Measurements from ENCODE around the gene OS9. TPM values are rescaled to one million over a fixed set of nuclear protein-coding genes. Genes with fewer than 3 reads are reported as not detected.
A peak's percentile ranks its signal among the peaks of the same experiment; 100 is the strongest.
"Not testable (repeated sequence)": the region's sequence is repeated elsewhere in the genome, so short reads cannot be mapped to it uniquely, and the experiment has no call there.

Gene OS9, protein sequence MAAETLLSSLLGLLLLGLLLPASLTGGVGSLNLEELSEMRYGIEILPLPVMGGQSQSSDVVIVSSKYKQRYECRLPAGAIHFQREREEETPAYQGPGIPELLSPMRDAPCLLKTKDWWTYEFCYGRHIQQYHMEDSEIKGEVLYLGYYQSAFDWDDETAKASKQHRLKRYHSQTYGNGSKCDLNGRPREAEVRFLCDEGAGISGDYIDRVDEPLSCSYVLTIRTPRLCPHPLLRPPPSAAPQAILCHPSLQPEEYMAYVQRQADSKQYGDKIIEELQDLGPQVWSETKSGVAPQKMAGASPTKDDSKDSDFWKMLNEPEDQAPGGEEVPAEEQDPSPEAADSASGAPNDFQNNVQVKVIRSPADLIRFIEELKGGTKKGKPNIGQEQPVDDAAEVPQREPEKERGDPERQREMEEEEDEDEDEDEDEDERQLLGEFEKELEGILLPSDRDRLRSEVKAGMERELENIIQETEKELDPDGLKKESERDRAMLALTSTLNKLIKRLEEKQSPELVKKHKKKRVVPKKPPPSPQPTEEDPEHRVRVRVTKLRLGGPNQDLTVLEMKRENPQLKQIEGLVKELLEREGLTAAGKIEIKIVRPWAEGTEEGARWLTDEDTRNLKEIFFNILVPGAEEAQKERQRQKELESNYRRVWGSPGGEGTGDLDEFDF
- 100 to 1,000 TPM; 136 to 357 TPM for total RNA-seq
- 100 to 1,000 TPM; 153 to 280 TPM for polyA plus RNA-seq

DNA sequence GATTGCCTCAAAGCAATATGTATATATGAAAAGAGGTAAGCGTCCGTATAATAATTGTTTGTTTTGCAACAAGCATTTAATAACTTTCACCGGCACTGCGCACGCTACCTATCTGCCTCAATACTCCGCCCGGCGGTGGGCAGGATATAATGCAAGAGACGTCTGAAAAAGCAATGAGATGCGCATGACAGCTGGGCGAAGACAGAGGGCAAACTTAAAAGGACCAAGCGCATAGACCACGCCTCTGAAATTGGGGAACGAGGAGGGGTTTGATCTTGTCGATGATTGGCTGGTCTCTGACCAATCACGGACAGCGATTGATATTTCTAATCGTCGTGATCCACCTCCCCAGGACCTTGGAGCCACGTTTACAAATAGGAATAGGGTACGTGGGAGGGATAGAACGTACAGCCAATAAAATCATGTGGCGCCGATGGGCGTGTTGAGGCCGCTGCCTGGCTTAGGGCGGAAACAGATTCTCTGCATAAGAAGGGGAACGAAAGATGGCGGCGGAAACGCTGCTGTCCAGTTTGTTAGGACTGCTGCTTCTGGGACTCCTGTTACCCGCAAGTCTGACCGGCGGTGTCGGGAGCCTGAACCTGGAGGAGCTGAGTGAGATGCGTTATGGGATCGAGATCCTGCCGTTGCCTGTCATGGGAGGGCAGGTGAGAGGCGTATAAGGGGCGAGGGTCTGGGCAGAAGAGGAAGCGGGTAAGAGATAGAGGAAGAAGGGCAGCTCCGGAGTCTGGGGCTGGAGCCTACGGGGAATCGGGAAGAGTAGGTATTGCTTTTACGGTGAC, at the start of gene OS9:
OS9 (plus strand) TSS at position 474 of the 800 bp plus-strand sequence; CDS start at position 504, 30 bp downstream.
- Histone ChIP-seq H3K9me3 (ENCODE audit: control insufficient read depth in 4 of 4, low read length in 3 of 4) (no peaks in the 10 kb centered on the region), H3K9ac (ENCODE audit: low read depth in 1 of 2, low read length in 2 of 2) (peak within 1 kb of the TSS; percentile 40 to 64), H3K27ac (ENCODE audit: low read depth in 1 of 2, low read length in 2 of 2) (peak within 1 kb of the TSS; percentile 29 to 51), H3K27me3 (ENCODE audit: control insufficient read depth in 4 of 4, insufficient read depth in 4 of 4, low read length in 3 of 4) (no peaks in the 10 kb centered on the region), H3K4me1 (ENCODE audit: control insufficient read depth in 4 of 4, insufficient read depth in 4 of 4, low read length in 3 of 4) (peaks cover 5 to 20% (median 15%) of the 10 kb centered on the region in 4 donors), H3K4me3 (ENCODE audit: low read depth in 1 of 3, low read length in 3 of 3) (peak within 1 kb of the TSS; percentile 59 to 89 (median 85)), H3K36me3 (ENCODE audit: control insufficient read depth in 4 of 4, insufficient read depth in 3 of 4, low read depth in 1 of 4, low read length in 3 of 4) (peaks cover 6 to 21% (median 14%) of the 10 kb centered on the region in 4 donors)
- WGBS = under 1% methylated on average over 45 of the region's 45 CpGs
- DNase-seq (ENCODE audit: low spot score) = peak; percentile 91
- no peak for TF ChIP-seq FOXA1 (IDR thresholded peaks at IDR 0.05)
- TF ChIP-seq, protein P1, sequence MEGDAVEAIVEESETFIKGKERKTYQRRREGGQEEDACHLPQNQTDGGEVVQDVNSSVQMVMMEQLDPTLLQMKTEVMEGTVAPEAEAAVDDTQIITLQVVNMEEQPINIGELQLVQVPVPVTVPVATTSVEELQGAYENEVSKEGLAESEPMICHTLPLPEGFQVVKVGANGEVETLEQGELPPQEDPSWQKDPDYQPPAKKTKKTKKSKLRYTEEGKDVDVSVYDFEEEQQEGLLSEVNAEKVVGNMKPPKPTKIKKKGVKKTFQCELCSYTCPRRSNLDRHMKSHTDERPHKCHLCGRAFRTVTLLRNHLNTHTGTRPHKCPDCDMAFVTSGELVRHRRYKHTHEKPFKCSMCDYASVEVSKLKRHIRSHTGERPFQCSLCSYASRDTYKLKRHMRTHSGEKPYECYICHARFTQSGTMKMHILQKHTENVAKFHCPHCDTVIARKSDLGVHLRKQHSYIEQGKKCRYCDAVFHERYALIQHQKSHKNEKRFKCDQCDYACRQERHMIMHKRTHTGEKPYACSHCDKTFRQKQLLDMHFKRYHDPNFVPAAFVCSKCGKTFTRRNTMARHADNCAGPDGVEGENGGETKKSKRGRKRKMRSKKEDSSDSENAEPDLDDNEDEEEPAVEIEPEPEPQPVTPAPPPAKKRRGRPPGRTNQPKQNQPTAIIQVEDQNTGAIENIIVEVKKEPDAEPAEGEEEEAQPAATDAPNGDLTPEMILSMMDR (IDR thresholded peaks at IDR 0.05; ENCODE audit: low read depth, low read length, missing input control) = peak; percentile 86
- peak; percentile 71 to 77 for TF ChIP-seq HNF4A (conservative IDR thresholded peaks at IDR 0.05)
- peak; percentile 74 to 76 for TF ChIP-seq RAD21 (IDR thresholded peaks at IDR 0.05)
- TF ChIP-seq JUND (IDR thresholded peaks at IDR 0.05) = peak; percentile 35 to 54
- no peak for TF ChIP-seq NR2F2 (IDR thresholded peaks at IDR 0.05)
- TF ChIP-seq FOXA2 (IDR thresholded peaks at IDR 0.05) = peak; percentile 18
- TF ChIP-seq, protein P2, sequence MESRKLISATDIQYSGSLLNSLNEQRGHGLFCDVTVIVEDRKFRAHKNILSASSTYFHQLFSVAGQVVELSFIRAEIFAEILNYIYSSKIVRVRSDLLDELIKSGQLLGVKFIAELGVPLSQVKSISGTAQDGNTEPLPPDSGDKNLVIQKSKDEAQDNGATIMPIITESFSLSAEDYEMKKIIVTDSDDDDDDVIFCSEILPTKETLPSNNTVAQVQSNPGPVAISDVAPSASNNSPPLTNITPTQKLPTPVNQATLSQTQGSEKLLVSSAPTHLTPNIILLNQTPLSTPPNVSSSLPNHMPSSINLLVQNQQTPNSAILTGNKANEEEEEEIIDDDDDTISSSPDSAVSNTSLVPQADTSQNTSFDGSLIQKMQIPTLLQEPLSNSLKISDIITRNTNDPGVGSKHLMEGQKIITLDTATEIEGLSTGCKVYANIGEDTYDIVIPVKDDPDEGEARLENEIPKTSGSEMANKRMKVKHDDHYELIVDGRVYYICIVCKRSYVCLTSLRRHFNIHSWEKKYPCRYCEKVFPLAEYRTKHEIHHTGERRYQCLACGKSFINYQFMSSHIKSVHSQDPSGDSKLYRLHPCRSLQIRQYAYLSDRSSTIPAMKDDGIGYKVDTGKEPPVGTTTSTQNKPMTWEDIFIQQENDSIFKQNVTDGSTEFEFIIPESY (IDR thresholded peaks at IDR 0.05) = peak; percentile 57
- TF ChIP-seq HNF4G (IDR thresholded peaks at IDR 0.05) = no peak
- peak; percentile 77 for TF ChIP-seq TAF1 (conservative IDR thresholded peaks at IDR 0.05)
- TF ChIP-seq, protein P3, sequence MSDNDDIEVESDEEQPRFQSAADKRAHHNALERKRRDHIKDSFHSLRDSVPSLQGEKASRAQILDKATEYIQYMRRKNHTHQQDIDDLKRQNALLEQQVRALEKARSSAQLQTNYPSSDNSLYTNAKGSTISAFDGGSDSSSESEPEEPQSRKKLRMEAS (IDR thresholded peaks at IDR 0.05) = peak; percentile 77
- peak; percentile 99 for TF ChIP-seq YY1 (IDR thresholded peaks at IDR 0.05)
- TF ChIP-seq, protein P4, sequence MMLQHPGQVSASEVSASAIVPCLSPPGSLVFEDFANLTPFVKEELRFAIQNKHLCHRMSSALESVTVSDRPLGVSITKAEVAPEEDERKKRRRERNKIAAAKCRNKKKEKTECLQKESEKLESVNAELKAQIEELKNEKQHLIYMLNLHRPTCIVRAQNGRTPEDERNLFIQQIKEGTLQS (IDR thresholded peaks at IDR 0.05) = peak; percentile 23
- peak; percentile 43 to 83 for TF ChIP-seq GABPA (IDR thresholded peaks at IDR 0.05 in 1 of 2, conservative IDR thresholded peaks at IDR 0.05 in 1 of 2)
- TF ChIP-seq, protein P5, sequence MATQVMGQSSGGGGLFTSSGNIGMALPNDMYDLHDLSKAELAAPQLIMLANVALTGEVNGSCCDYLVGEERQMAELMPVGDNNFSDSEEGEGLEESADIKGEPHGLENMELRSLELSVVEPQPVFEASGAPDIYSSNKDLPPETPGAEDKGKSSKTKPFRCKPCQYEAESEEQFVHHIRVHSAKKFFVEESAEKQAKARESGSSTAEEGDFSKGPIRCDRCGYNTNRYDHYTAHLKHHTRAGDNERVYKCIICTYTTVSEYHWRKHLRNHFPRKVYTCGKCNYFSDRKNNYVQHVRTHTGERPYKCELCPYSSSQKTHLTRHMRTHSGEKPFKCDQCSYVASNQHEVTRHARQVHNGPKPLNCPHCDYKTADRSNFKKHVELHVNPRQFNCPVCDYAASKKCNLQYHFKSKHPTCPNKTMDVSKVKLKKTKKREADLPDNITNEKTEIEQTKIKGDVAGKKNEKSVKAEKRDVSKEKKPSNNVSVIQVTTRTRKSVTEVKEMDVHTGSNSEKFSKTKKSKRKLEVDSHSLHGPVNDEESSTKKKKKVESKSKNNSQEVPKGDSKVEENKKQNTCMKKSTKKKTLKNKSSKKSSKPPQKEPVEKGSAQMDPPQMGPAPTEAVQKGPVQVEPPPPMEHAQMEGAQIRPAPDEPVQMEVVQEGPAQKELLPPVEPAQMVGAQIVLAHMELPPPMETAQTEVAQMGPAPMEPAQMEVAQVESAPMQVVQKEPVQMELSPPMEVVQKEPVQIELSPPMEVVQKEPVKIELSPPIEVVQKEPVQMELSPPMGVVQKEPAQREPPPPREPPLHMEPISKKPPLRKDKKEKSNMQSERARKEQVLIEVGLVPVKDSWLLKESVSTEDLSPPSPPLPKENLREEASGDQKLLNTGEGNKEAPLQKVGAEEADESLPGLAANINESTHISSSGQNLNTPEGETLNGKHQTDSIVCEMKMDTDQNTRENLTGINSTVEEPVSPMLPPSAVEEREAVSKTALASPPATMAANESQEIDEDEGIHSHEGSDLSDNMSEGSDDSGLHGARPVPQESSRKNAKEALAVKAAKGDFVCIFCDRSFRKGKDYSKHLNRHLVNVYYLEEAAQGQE (IDR thresholded peaks at IDR 0.05) = peak; percentile 90
- TF ChIP-seq SP1 (IDR thresholded peaks at IDR 0.05) = peak; percentile 97
- peak; percentile 91 to 97 for TF ChIP-seq EGR1 (IDR thresholded peaks at IDR 0.05; ENCODE audit: low read depth in 2 of 2)
- TF ChIP-seq RXRA (IDR thresholded peaks at IDR 0.05) = peak; percentile 56 to 62

DNA sequence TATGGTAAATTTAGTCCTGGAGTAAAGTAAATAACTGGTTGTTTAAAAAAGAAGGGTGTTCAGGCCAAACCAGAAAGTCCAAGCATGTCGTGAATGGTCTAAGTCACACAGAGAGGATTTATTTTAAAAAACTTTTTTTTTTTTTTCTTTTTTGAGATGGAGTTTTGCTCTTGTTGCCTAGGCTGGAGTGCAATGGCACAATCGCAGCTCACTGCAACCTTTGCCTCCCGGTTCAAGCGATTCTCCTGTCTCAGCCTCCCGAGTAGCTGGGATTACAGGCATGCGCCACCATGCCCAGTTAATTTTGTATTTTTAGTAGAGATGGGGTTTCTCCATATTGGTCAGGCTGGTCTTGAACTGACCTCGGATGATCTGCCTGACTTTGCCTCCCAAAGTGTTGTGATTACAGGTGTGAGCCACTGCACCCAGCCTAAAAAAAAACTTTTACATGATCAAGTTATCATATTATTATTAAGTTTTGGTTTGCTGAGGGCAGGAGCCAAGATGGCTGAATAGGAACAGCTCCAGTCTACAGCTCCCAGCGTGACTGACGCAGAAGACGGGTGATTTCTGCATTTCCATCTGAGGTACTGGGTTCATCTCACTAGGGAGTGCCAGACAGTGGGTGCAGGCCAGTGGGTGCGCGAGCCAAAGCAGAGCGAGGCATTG, 47.8 kb upstream of the OS9 start:
- not testable (repeated sequence) for H3K9me3 ChIP-seq (ENCODE audit: control insufficient read depth in 4 of 4, low read length in 3 of 4); H3K9ac ChIP-seq (ENCODE audit: low read depth in 1 of 2, low read length in 2 of 2); H3K4me3 ChIP-seq (ENCODE audit: low read depth in 1 of 3, low read length in 3 of 3); H3K4me1 ChIP-seq (ENCODE audit: control insufficient read depth in 4 of 4, insufficient read depth in 4 of 4, low read length in 3 of 4); DNase-seq (ENCODE audit: low spot score); H3K36me3 ChIP-seq (ENCODE audit: control insufficient read depth in 4 of 4, insufficient read depth in 3 of 4, low read depth in 1 of 4, low read length in 3 of 4); H3K27me3 ChIP-seq (ENCODE audit: control insufficient read depth in 4 of 4, insufficient read depth in 4 of 4, low read length in 3 of 4); H3K27ac ChIP-seq (ENCODE audit: low read depth in 1 of 2, low read length in 2 of 2)
- 62% methylated on average over 11 of the region's 13 CpGs for WGBS
